HepG2 (cell line): ENCODE data around the gene FAM234B.

Experiments used
- CHD2 ChIP-seq: IDR thresholded peaks from 2 replicates; pipeline ENCODE4 v1.6.1; 2011; ENCODE audit warnings: low read depth, low read length, improper control_type of control experiment
- CTCF ChIP-seq: sonication (generic); formaldehyde crosslinking; IDR thresholded peaks from 2 replicates; pipeline ENCODE4 v1.5.0; 2020; ENCODE audit warnings: mild to moderate bottlenecking, missing genetic modification reagents, moderate library complexity
- MAX ChIP-seq: IDR thresholded peaks from 2 replicates; pipeline ENCODE4 v1.6.1; 2012; ENCODE audit warnings: inconsistent platforms
- NFE2L2 ChIP-seq: fragments of 150-350 bp; IDR thresholded peaks from 2 replicates; pipeline ENCODE4 v1.6.1; 2014; ENCODE audit warnings: low read length
- POLR2AphosphoS5 ChIP-seq: IDR thresholded peaks from 2 replicates; pipeline ENCODE4 v1.6.1; 2012; ENCODE audit warnings: low read depth, low read length
- RFXANK ChIP-seq: IDR thresholded peaks from 2 replicates; pipeline ENCODE4 v1.6.1; 2016
- SP1 ChIP-seq, 2 experiments: fragments of 450-650 bp in 1 of 2; sonication (generic) in 1 of 2; formaldehyde crosslinking in 1 of 2; IDR thresholded peaks; 2 replicates each; pipeline versions ENCODE4 v1.4.0 to v1.6.1; 2016 to 2020; ENCODE audit warnings: missing genetic modification reagents in 1 of 2
- TBL1XR1 ChIP-seq: fragments of 150-350 bp; IDR thresholded peaks from 2 replicates; pipeline ENCODE4 v1.6.1; 2014; ENCODE audit warnings: borderline replicate concordance, low read length; ENCODE audit not compliant: partially characterized antibody
- TEF ChIP-seq: sonication (generic); formaldehyde crosslinking; IDR thresholded peaks from 2 replicates; pipeline ENCODE4 v1.5.0; 2020; ENCODE audit warnings: missing genetic modification reagents
- XRCC5 ChIP-seq: fragments of 200-400 bp; formaldehyde crosslinking; optimal IDR thresholded peaks from 2 replicates; pipeline ENCODE3; 2017; ENCODE audit warnings: mild to moderate bottlenecking, low read length
- ZBTB1 ChIP-seq: sonication (generic); formaldehyde crosslinking; IDR thresholded peaks from 2 replicates; pipeline ENCODE4 v1.4.0; 2020; ENCODE audit warnings: missing genetic modification reagents, borderline replicate concordance
- ZNF609 ChIP-seq: sonication (generic); formaldehyde crosslinking; IDR thresholded peaks from 2 replicates; pipeline ENCODE4 v1.4.0; 2020; ENCODE audit warnings: mild to moderate bottlenecking, missing genetic modification reagents, borderline replicate concordance
- ZUFSP ChIP-seq: sonication (generic); formaldehyde crosslinking; IDR thresholded peaks from 2 replicates; pipeline ENCODE4 v1.9.0; 2021; ENCODE audit warnings: missing genetic modification reagents, mild to moderate bottlenecking, borderline replicate concordance

- no peak for TF ChIP-seq CTCF
- TF ChIP-seq TBL1XR1 = no peak
- TF ChIP-seq POLR2AphosphoS5 = no peak
- TF ChIP-seq RFXANK (CRISPR knock-in tag) = no peak
- no peak for TF ChIP-seq ZUFSP (CRISPR knock-in tag)
- TF ChIP-seq XRCC5 = no peak
- no peak for TF ChIP-seq ZNF609
- TF ChIP-seq MAX = no peak
- no peak for TF ChIP-seq CHD2
- no peak for TF ChIP-seq SP1 (IDR thresholded peaks at IDR 0.05)
- no peak for TF ChIP-seq SP1 (CRISPR knock-in tag; IDR thresholded peaks at IDR 0.05)
- TF ChIP-seq TEF (CRISPR knock-in tag) = no peak
- TF ChIP-seq ZBTB1 (CRISPR knock-in tag) = no peak
- no peak for TF ChIP-seq NFE2L2
Observed at GRCh38 chr12:13027032-13027431, 17.1 kb upstream of the FAM234B start.
